ENCODE results near the gene CLCNKB. TPM values are rescaled to one million over a fixed set of nuclear protein-coding genes. Genes with fewer than 3 reads are reported as not detected.

The CLCNKB gene
- total RNA-seq (2014; rRNA removed) (not detected in 2 replicates), Bru-seq, nascent RNA (percentile 11 among the genes with signal in this experiment), BruChase-seq, experiment 1, labeled RNA remaining after a 6-hour chase (percentile 9 among the genes with signal in this experiment), BruChase-seq, experiment 2, labeled RNA remaining after a 2-hour chase (percentile 5 among the genes with signal in this experiment)
- long read RNA-seq, partial matches to known transcripts, result 0 of 1 reads
- long read RNA-seq, other reads (novel, unspliced or antisense), result 0 of 1 reads

- Histone ChIP-seq H3K4me3 (ENCODE audit: low read length) (no peak within 1 kb of the TSS), H3K27ac (ENCODE audit: low read length) (no peak within 1 kb of the TSS), H3K9ac (ENCODE audit: low read length) (no peak within 1 kb of the TSS), H3K4me2 (ENCODE audit: low read length) (no peak within 1 kb of the TSS), H2AFZ (ENCODE audit: low read length) (no peak within 1 kb of the TSS), H3K27me3 (ENCODE audit: low read length) (no peaks in the 10 kb centered on the region), H4K20me1 (ENCODE audit: low read length) (no peaks in the 10 kb centered on the region), H3K9me3 (ENCODE audit: low read length) (no peaks in the 10 kb centered on the region), H3K4me1 (ENCODE audit: insufficient read depth, low read length) (no peaks in the 10 kb centered on the region), H3F3A (ENCODE audit: low read length, unreplicated experiment) (no peaks in the 10 kb centered on the region), H3K36me3 (ENCODE audit: low read depth, low read length) (no peaks in the 10 kb centered on the region), H3K79me2 (ENCODE audit: low read length) (no peaks in the 10 kb centered on the region), H3K9me2 (replicated peaks; ENCODE audit: low read length) (no peaks in the 10 kb centered on the region)
- DNase-seq (no peak), ATAC-seq (no peak)
- BruUV-seq (replicated peaks), result no TSS peak
- TF ChIP-seq EZH2phosphoT487 (IDR thresholded peaks at IDR 0.05; ENCODE audit: borderline replicate concordance, low read length), result no peak
- CTCF ChIA-PET, result interaction anchor here (0.5 kb wide), 1 partner anchor 17 kb away, joined by 3 read pairs; no protein-coding TSS in a partner anchor
- intact Hi-C loops (cut with micrococcal nuclease), result no loop called here
- POLR2A ChIA-PET (ENCODE audit: unreplicated experiment), result interaction anchor here (0.7 kb wide), 1 partner anchor 10 kb away, joined by 4 read pairs; no protein-coding TSS in a partner anchor
Observed at GRCh38 chr1:16043521-16043920, at the start of gene CLCNKB. TSS of gene CLCNKB (plus strand) at chr1:16043782. CDS start at chr1:16044493, 711 bp downstream.

- H3K79me2 ChIP-seq (ENCODE audit: low read length), result no peaks in the 10 kb centered on the region
- ChIA-PET CTCF (no interaction called here), POLR2A (ENCODE audit: unreplicated experiment) (no interaction called here)
- TF ChIP-seq CTCF (conservative IDR thresholded peaks at IDR 0.05; ENCODE audit: low read depth, low read length) (no peak), EZH2 (IDR thresholded peaks at IDR 0.05; ENCODE audit: low read length, unreplicated experiment) (no peak), EZH2phosphoT487 (IDR thresholded peaks at IDR 0.05; ENCODE audit: borderline replicate concordance, low read length) (no peak)
- H3K27ac ChIP-seq (ENCODE audit: low read length), result no peak overlapping the region
- no peaks in the 10 kb centered on the region for H3F3A ChIP-seq (ENCODE audit: low read length, unreplicated experiment)
- H3K27me3 ChIP-seq (ENCODE audit: low read length), result no peaks in the 10 kb centered on the region
- intact Hi-C loops (cut with micrococcal nuclease), result loop anchor here (1.0 to 2.0 kb wide), 2 partner anchors 179 to 191 kb away; no protein-coding TSS in a partner anchor
- no peak for DNase-seq
- no peak overlapping the region for H2AFZ ChIP-seq (ENCODE audit: low read length)
- H3K9ac ChIP-seq (ENCODE audit: low read length), result no peak overlapping the region
- no peaks in the 10 kb centered on the region for H3K9me2 ChIP-seq (replicated peaks; ENCODE audit: low read length)
- H3K4me1 ChIP-seq (ENCODE audit: insufficient read depth, low read length), result no peaks in the 10 kb centered on the region
- no peaks in the 10 kb centered on the region for H4K20me1 ChIP-seq (ENCODE audit: low read length)
- BruUV-seq (replicated peaks), result no TSS peak
- no peaks in the 10 kb centered on the region for H3K9me3 ChIP-seq (ENCODE audit: low read length)
- no peak overlapping the region for H3K4me3 ChIP-seq (ENCODE audit: low read length)
- H3K36me3 ChIP-seq (ENCODE audit: low read depth, low read length), result no peaks in the 10 kb centered on the region
- no peak overlapping the region for H3K4me2 ChIP-seq (ENCODE audit: low read length)
- no peak for ATAC-seq
Observed at GRCh38 chr1:15994081-15994480, 49.5 kb upstream of the CLCNKB start.

- no peak overlapping the region for H2AFZ ChIP-seq (ENCODE audit: low read length)
- CTCF ChIA-PET, result no interaction called here
Observed at GRCh38 chr1:15994590-15995351, 48.8 kb upstream of the CLCNKB start.

More at GRCh38 chr1:15994590-15995351, 48.8 kb upstream of the CLCNKB start:
- H3K4me1 ChIP-seq (ENCODE audit: insufficient read depth, low read length), result no peaks in the 10 kb centered on the region
- H3K27ac ChIP-seq (ENCODE audit: low read length), result no peak overlapping the region
- no peaks in the 10 kb centered on the region for H3F3A ChIP-seq (ENCODE audit: low read length, unreplicated experiment)
- no peak overlapping the region for H3K9ac ChIP-seq (ENCODE audit: low read length)
- no peaks in the 10 kb centered on the region for H4K20me1 ChIP-seq (ENCODE audit: low read length)
- H3K79me2 ChIP-seq (ENCODE audit: low read length), result no peaks in the 10 kb centered on the region
- no peaks in the 10 kb centered on the region for H3K9me3 ChIP-seq (ENCODE audit: low read length)
- no peak overlapping the region for H3K4me3 ChIP-seq (ENCODE audit: low read length)
- DNase-seq (peak; percentile 68), ATAC-seq (peak; percentile 93)
- no peak for TF ChIP-seq EZH2 (IDR thresholded peaks at IDR 0.05; ENCODE audit: low read length, unreplicated experiment)
- TF ChIP-seq CTCF (conservative IDR thresholded peaks at IDR 0.05; ENCODE audit: low read depth, low read length), result peak; percentile 84
- no peaks in the 10 kb centered on the region for H3K27me3 ChIP-seq (ENCODE audit: low read length)
- no peaks in the 10 kb centered on the region for H3K36me3 ChIP-seq (ENCODE audit: low read depth, low read length)
- POLR2A ChIA-PET (ENCODE audit: unreplicated experiment), result no interaction called here
- no peak overlapping the region for H3K4me2 ChIP-seq (ENCODE audit: low read length)
- BruUV-seq (replicated peaks), result no TSS peak
- intact Hi-C loops (cut with micrococcal nuclease), result loop anchor here (1.0 to 2.0 kb wide), 2 partner anchors 179 to 192 kb away; no protein-coding TSS in a partner anchor
- no peaks in the 10 kb centered on the region for H3K9me2 ChIP-seq (replicated peaks; ENCODE audit: low read length)
